Measurements from ENCODE around the gene DDA1. TPM values are rescaled to one million over a fixed set of nuclear protein-coding genes. Genes with fewer than 3 reads are reported as not detected.

Gene DDA1
- total and polyA plus RNA-seq, 9 of the 15 experiments (the other 6 are each of a cell fraction or from before 2014, with no cell fraction given), result 1.4 to 83.8 (median 33.8) TPM

DNA sequence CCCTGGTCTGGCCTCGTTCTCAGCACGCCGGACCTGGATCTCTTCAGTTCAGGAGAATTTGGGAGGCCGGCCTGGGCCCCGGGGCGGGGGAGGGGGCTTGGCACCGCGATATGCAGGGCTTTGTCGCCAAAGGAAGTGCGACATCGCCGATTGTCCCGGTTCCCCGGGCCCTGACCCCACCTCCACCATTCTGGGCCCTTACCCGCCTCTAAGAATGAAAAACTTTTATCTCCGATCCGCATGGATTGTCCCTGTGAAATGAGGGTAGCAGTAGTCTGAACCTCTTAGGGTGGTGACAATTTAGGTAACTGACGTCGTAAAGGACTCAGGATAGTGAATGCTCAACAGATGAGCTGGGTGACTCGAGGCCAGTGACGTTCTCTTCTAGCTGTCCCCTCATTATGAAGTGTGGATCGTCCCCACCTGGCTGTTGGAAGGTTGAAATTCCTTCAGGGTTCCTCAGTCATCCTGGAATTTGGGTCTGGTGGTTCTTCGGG lies 650 bp downstream of the DDA1 start (continued):
- TF ChIP-seq, protein P1, sequence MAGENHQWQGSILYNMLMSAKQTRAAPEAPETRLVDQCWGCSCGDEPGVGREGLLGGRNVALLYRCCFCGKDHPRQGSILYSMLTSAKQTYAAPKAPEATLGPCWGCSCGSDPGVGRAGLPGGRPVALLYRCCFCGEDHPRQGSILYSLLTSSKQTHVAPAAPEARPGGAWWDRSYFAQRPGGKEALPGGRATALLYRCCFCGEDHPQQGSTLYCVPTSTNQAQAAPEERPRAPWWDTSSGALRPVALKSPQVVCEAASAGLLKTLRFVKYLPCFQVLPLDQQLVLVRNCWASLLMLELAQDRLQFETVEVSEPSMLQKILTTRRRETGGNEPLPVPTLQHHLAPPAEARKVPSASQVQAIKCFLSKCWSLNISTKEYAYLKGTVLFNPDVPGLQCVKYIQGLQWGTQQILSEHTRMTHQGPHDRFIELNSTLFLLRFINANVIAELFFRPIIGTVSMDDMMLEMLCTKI (IDR thresholded peaks at IDR 0.05; ENCODE audit: partially characterized antibody), result no peak
- TF ChIP-seq PTRF (tag; IDR thresholded peaks at IDR 0.05) (no peak), CCNT2 (IDR thresholded peaks at IDR 0.05; ENCODE audit: borderline replicate concordance, extremely low read depth, insufficient read length, low read depth, low read length) (no peak), CBX1 (IDR thresholded peaks at IDR 0.05; ENCODE audit: low read depth) (no peak), PRMT5 (CRISPR knock-in tag; IDR thresholded peaks at IDR 0.05) (no peak), TAF1 (IDR thresholded peaks at IDR 0.05; ENCODE audit: control insufficient read depth, extremely low read depth, insufficient read depth, low read length, severe bottlenecking) (no peak), TAF7 (tag; IDR thresholded peaks at IDR 0.05) (no peak), IRF2 (CRISPR knock-in tag; IDR thresholded peaks at IDR 0.05) (no peak), MCM7 (IDR thresholded peaks at IDR 0.05) (no peak), GABPB1 (CRISPR knock-in tag; IDR thresholded peaks at IDR 0.05) (no peak), HCFC1 (IDR thresholded peaks at IDR 0.05; ENCODE audit: low read depth, low read length) (peak; percentile 32), RBBP5 (IDR thresholded peaks at IDR 0.05; ENCODE audit: borderline replicate concordance, insufficient read depth, low read length, poor library complexity, severe bottlenecking) (peak; percentile 5)
- TF ChIP-seq, protein P2, sequence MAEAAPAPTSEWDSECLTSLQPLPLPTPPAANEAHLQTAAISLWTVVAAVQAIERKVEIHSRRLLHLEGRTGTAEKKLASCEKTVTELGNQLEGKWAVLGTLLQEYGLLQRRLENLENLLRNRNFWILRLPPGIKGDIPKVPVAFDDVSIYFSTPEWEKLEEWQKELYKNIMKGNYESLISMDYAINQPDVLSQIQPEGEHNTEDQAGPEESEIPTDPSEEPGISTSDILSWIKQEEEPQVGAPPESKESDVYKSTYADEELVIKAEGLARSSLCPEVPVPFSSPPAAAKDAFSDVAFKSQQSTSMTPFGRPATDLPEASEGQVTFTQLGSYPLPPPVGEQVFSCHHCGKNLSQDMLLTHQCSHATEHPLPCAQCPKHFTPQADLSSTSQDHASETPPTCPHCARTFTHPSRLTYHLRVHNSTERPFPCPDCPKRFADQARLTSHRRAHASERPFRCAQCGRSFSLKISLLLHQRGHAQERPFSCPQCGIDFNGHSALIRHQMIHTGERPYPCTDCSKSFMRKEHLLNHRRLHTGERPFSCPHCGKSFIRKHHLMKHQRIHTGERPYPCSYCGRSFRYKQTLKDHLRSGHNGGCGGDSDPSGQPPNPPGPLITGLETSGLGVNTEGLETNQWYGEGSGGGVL (CRISPR knock-in tag; IDR thresholded peaks at IDR 0.05), result no peak
- TF ChIP-seq, protein P3, sequence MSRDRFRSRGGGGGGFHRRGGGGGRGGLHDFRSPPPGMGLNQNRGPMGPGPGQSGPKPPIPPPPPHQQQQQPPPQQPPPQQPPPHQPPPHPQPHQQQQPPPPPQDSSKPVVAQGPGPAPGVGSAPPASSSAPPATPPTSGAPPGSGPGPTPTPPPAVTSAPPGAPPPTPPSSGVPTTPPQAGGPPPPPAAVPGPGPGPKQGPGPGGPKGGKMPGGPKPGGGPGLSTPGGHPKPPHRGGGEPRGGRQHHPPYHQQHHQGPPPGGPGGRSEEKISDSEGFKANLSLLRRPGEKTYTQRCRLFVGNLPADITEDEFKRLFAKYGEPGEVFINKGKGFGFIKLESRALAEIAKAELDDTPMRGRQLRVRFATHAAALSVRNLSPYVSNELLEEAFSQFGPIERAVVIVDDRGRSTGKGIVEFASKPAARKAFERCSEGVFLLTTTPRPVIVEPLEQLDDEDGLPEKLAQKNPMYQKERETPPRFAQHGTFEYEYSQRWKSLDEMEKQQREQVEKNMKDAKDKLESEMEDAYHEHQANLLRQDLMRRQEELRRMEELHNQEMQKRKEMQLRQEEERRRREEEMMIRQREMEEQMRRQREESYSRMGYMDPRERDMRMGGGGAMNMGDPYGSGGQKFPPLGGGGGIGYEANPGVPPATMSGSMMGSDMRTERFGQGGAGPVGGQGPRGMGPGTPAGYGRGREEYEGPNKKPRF (IDR thresholded peaks at IDR 0.05; ENCODE audit: low read depth, low read length), result no peak
- TF ChIP-seq, protein P4, sequence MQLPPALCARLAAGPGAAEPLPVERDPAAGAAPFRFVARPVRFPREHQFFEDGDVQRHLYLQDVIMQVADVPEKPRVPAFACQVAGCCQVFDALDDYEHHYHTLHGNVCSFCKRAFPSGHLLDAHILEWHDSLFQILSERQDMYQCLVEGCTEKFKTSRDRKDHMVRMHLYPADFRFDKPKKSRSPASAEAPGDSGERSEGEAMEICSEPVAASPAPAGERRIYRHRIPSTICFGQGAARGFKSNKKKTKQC (CRISPR knock-in tag; IDR thresholded peaks at IDR 0.05), result no peak
- TF ChIP-seq, protein P5, sequence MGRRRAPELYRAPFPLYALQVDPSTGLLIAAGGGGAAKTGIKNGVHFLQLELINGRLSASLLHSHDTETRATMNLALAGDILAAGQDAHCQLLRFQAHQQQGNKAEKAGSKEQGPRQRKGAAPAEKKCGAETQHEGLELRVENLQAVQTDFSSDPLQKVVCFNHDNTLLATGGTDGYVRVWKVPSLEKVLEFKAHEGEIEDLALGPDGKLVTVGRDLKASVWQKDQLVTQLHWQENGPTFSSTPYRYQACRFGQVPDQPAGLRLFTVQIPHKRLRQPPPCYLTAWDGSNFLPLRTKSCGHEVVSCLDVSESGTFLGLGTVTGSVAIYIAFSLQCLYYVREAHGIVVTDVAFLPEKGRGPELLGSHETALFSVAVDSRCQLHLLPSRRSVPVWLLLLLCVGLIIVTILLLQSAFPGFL (CRISPR knock-in tag; IDR thresholded peaks at IDR 0.05), result no peak
- TF ChIP-seq, protein P6, sequence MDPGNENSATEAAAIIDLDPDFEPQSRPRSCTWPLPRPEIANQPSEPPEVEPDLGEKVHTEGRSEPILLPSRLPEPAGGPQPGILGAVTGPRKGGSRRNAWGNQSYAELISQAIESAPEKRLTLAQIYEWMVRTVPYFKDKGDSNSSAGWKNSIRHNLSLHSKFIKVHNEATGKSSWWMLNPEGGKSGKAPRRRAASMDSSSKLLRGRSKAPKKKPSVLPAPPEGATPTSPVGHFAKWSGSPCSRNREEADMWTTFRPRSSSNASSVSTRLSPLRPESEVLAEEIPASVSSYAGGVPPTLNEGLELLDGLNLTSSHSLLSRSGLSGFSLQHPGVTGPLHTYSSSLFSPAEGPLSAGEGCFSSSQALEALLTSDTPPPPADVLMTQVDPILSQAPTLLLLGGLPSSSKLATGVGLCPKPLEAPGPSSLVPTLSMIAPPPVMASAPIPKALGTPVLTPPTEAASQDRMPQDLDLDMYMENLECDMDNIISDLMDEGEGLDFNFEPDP (CRISPR knock-in tag; IDR thresholded peaks at IDR 0.05), result no peak

All from K562 (cell line).